Panc1 (cell line): ENCODE measurements around the gene FAM43A. TPM values are rescaled to one million over a fixed set of nuclear protein-coding genes. Genes with fewer than 3 reads are reported as not detected.

Experiments
- ATAC-seq: fragments of 200-7000 bp; cut with Tn5 transposase; 2 replicates; pipeline ENCODE4 v1.9.1; 2020; ENCODE audit warnings: mild to moderate bottlenecking, moderate library complexity
- BruUV-seq: library from RNA; stranded (reverse); fragments of 400-500 nt; replicated peaks from 2 replicates; lab custom pipeline; 2021; lab: Mats Ljungman, UMichigan
- CTCF ChIA-PET: fragments of 300-600 bp; sonication (Branson Sonifier 250); formaldehyde crosslinking; loops from one replicate; lab custom pipeline; 2022; ENCODE audit warnings: antibody characterized with exemption; lab: Charles Lee
- POLR2A ChIA-PET: fragments of 300-600 bp; sonication (Branson Sonifier 250); formaldehyde crosslinking; loops from one replicate; lab custom pipeline; 2022; ENCODE audit warnings: antibody characterized with exemption; lab: Charles Lee
- DNase-seq: peaks from one replicate; pipeline ENCODE4 v3.0.0-alpha.2; 2010; ENCODE audit warnings: low read depth, low spot score
- H3K27ac ChIP-seq: 2 replicates; pipeline ENCODE4 v1.5.1; 2011; ENCODE audit warnings: mild to moderate bottlenecking, low read length, inconsistent platforms
- H3K27me3 ChIP-seq: fragments of 200-500 bp; sonication (Bioruptor generic); 2 replicates; pipeline ENCODE4 v1.6.0; 2014; ENCODE audit warnings: low read length, inconsistent platforms; ENCODE audit not compliant: control insufficient read depth, insufficient read depth
- H3K36me3 ChIP-seq: fragments of 200-500 bp; sonication (Bioruptor generic); 2 replicates; pipeline ENCODE4 v1.5.1; 2014; ENCODE audit warnings: inconsistent platforms, mild to moderate bottlenecking, low read length, moderate library complexity; ENCODE audit not compliant: control insufficient read depth, insufficient read depth
- H3K4me1 ChIP-seq: 2 replicates; pipeline ENCODE4 v1.5.1; 2011; ENCODE audit warnings: inconsistent platforms, mild to moderate bottlenecking, low read length, moderate library complexity; ENCODE audit not compliant: control insufficient read depth, insufficient read depth
- H3K4me3 ChIP-seq, 2 experiments: 2 replicates each; pipeline ENCODE4 v1.5.1; 2011 to 2012; ENCODE audit warnings: low read depth in 2 of 2, low read length in 2 of 2, mild to moderate bottlenecking in 2 of 2, inconsistent platforms in 1 of 2, moderate library complexity in 1 of 2
- H3K9me3 ChIP-seq: fragments of 200-500 bp; sonication (Bioruptor generic); 2 replicates; pipeline ENCODE4 v1.5.1; 2014; ENCODE audit warnings: low read depth, mild to moderate bottlenecking, inconsistent platforms, low read length, moderate library complexity; ENCODE audit not compliant: control insufficient read depth, insufficient read depth
- POLR2AphosphoS5 ChIP-seq: IDR thresholded peaks from 2 replicates; pipeline ENCODE4 v1.6.1; 2012; ENCODE audit warnings: mild to moderate bottlenecking, low read depth, low read length, moderate library complexity
- SIN3A ChIP-seq: IDR thresholded peaks from 2 replicates; pipeline ENCODE4 v1.6.1; 2012; ENCODE audit warnings: low read depth, mild to moderate bottlenecking, low read length, moderate library complexity, borderline replicate concordance; ENCODE audit not compliant: insufficient read depth
- TCF7L2 ChIP-seq: IDR thresholded peaks from 2 replicates; pipeline ENCODE4 v1.6.1; 2011; ENCODE audit warnings: mild to moderate bottlenecking, low read depth, low read length, inconsistent platforms
- in situ Hi-C: cut with HindIII; loops from 2 replicates; pipeline ENCODE4 v1.10.0; 2016; ENCODE audit warnings: low sequenced_read_pairs, low pct_unique_long_range_greater_than_20kb
- intact Hi-C: fragments of 100-400 bp; cut with micrococcal nuclease; formaldehyde crosslinking; loops from one replicate; pipeline ENCODE4 v1.10.0; 2022; ENCODE audit not compliant: unreplicated experiment
- total RNA-seq: library from RNA; stranded (reverse); gene quantifications from one replicate; pipeline ENCODE4 v1.2.1, GENCODE V29; 2021; ENCODE audit not compliant: unreplicated experiment
- TF ChIP-seq, protein P1 (sequence below): fragments of 450-650 bp; IDR thresholded peaks from 2 replicates; pipeline ENCODE4 v1.5.1; 2017; ENCODE audit warnings: mild to moderate bottlenecking
- TF ChIP-seq, protein P2 (sequence below), 2 experiments: IDR thresholded peaks; 2 replicates each; pipeline ENCODE4 v1.6.1; 2011 to 2012; ENCODE audit warnings: low read depth in 2 of 2, control low read depth in 1 of 2, low read length in 1 of 2, mild to moderate bottlenecking in 1 of 2, moderate library complexity in 1 of 2; ENCODE audit not compliant: insufficient read depth in 1 of 2

Gene FAM43A
- total RNA-seq, 1 experiment from 2014 or later, result 51.4 TPM

DNA sequence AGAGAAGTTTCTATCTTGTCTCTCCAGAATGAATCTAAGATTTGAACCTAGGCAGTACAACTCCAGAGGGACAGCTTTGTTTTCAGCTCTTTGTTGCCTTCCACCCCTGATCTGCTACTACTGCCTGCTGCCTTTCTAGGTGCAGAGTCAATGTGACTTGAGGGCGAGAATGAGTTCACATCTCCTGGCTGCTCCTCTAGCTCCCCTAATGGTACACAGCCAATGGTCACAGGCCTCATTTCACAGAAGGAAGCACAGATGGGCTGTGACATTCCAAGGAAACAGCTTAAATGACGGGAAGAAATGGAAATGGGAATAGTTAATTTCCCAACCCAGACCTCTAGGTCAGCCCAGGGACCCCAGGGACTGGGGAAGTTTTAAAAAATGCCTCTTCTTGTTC lies 32.4 kb downstream of the FAM43A start:
- no peak overlapping the region for H3K4me3 ChIP-seq
- ChIA-PET CTCF (interaction anchor here (0.5 kb wide), 1 partner anchor 127 kb away, joined by 8 read pairs; no protein-coding TSS in a partner anchor), POLR2A (no interaction called here)
- in situ Hi-C loops (no loop called here), intact Hi-C loops (no loop called here)
- no peaks in the 10 kb centered on the region for H3K36me3 ChIP-seq
- H3K9me3 ChIP-seq, result no peaks in the 10 kb centered on the region; the same call in 1 of the 2 replicates
- H3K27me3 ChIP-seq, result no peaks in the 10 kb centered on the region
- no TSS peak for BruUV-seq
- no peak for ATAC-seq
- DNase-seq, result no peak
- H3K27ac ChIP-seq, result no peak overlapping the region
- H3K4me1 ChIP-seq, result 0 out of 2 replicates have a peak, but pooled peaks cover 3% of the 10 kb centered on the region
- TF ChIP-seq POLR2AphosphoS5, result no peak
- no peak for TF ChIP-seq TCF7L2
- TF ChIP-seq, protein P1, sequence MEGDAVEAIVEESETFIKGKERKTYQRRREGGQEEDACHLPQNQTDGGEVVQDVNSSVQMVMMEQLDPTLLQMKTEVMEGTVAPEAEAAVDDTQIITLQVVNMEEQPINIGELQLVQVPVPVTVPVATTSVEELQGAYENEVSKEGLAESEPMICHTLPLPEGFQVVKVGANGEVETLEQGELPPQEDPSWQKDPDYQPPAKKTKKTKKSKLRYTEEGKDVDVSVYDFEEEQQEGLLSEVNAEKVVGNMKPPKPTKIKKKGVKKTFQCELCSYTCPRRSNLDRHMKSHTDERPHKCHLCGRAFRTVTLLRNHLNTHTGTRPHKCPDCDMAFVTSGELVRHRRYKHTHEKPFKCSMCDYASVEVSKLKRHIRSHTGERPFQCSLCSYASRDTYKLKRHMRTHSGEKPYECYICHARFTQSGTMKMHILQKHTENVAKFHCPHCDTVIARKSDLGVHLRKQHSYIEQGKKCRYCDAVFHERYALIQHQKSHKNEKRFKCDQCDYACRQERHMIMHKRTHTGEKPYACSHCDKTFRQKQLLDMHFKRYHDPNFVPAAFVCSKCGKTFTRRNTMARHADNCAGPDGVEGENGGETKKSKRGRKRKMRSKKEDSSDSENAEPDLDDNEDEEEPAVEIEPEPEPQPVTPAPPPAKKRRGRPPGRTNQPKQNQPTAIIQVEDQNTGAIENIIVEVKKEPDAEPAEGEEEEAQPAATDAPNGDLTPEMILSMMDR, result no peak; the same call in 1 of the 2 replicates
- TF ChIP-seq, protein P2, sequence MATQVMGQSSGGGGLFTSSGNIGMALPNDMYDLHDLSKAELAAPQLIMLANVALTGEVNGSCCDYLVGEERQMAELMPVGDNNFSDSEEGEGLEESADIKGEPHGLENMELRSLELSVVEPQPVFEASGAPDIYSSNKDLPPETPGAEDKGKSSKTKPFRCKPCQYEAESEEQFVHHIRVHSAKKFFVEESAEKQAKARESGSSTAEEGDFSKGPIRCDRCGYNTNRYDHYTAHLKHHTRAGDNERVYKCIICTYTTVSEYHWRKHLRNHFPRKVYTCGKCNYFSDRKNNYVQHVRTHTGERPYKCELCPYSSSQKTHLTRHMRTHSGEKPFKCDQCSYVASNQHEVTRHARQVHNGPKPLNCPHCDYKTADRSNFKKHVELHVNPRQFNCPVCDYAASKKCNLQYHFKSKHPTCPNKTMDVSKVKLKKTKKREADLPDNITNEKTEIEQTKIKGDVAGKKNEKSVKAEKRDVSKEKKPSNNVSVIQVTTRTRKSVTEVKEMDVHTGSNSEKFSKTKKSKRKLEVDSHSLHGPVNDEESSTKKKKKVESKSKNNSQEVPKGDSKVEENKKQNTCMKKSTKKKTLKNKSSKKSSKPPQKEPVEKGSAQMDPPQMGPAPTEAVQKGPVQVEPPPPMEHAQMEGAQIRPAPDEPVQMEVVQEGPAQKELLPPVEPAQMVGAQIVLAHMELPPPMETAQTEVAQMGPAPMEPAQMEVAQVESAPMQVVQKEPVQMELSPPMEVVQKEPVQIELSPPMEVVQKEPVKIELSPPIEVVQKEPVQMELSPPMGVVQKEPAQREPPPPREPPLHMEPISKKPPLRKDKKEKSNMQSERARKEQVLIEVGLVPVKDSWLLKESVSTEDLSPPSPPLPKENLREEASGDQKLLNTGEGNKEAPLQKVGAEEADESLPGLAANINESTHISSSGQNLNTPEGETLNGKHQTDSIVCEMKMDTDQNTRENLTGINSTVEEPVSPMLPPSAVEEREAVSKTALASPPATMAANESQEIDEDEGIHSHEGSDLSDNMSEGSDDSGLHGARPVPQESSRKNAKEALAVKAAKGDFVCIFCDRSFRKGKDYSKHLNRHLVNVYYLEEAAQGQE (IDR thresholded peaks at IDR 0.05; ENCODE audit: insufficient read depth in 1 of 2, low read depth in 2 of 2, low read length in 1 of 2), result no peak
- no peak for TF ChIP-seq SIN3A

DNA sequence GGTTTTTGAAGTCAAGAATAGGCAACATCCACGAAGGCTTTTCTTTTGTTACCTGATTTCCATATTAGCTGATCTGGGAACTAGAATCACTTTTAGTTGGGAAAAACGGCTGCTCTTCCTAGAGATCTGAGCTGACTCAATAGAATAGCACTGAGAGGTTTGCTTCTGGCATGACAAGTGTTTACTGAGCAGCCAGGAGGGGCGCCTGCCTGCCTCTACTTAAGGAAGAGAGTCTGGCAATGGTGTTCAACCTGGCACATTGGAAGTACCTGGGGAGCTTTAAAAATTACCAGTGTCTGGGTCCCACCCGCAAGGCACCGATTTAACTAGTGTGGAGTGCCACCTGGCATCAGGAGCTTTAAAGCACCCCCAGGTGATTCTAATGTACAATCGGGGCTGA lies 34.4 kb downstream of the FAM43A start:
- ChIA-PET CTCF (no interaction called here), POLR2A (no interaction called here)
- Histone ChIP-seq H3K27ac (no peak overlapping the region), H3K4me3 (no peak overlapping the region), H3K27me3 (no peaks in the 10 kb centered on the region), H3K9me3 (no peaks in the 10 kb centered on the region; the same call in 1 of the 2 replicates), H3K36me3 (no peaks in the 10 kb centered on the region), H3K4me1 (no peaks in the 10 kb centered on the region)
- TF ChIP-seq SIN3A, result no peak
- no peak for TF ChIP-seq POLR2AphosphoS5
- TF ChIP-seq TCF7L2, result no peak
- TF ChIP-seq, protein P1, result no peak
- TF ChIP-seq, protein P2 (IDR thresholded peaks at IDR 0.05; ENCODE audit: insufficient read depth in 1 of 2, low read depth in 2 of 2, low read length in 1 of 2), result no peak
- ATAC-seq, result no peak
- in situ Hi-C loops, result no loop called here
- no TSS peak for BruUV-seq
- intact Hi-C loops, result no loop called here
- DNase-seq, result no peak
